K562 (cell line): ENCODE data around the gene ZNF750. TPM values are rescaled to one million over a fixed set of nuclear protein-coding genes. Genes with fewer than 3 reads are reported as not detected.

Source experiments
- ATAC-seq: fragments of 200-7000 bp; cut with Tn5 transposase; 3 replicates; pipeline ENCODE4 v1.9.1; 2020; ENCODE audit warnings: moderate library complexity
- BruUV-seq: library from RNA; stranded (reverse); fragments of 400-500 nt; replicated peaks from 2 replicates; lab custom pipeline; 2021; lab: Mats Ljungman, UMichigan
- CTCF ChIA-PET: fragments of 300-600 bp; formaldehyde crosslinking; extraction: SDS; loops from one replicate; lab custom pipeline; 2021; ENCODE audit warnings: low intra/inter-chr PET ratio; lab: Yijun Ruan, JAX
- POLR2A ChIA-PET: fragments of 300-600, 350-650 bp; sonication (Branson Sonifier 250); formaldehyde crosslinking; extraction: SDS; loops from one replicate; lab custom pipeline; 2021; ENCODE audit warnings: antibody characterized with exemption, inconsistent platforms; lab: Yijun Ruan, JAX
- DNase-seq, 4 experiments: peaks; one replicate each; pipeline versions ENCODE4 v3.0.0 to v3.0.0-alpha.2; 2011 to 2018; ENCODE audit warnings: low spot score in 3 of 4, mixed read lengths in 3 of 4; ENCODE audit errors: extremely low read depth in 1 of 4
- FAIRE-seq: peaks from 2 replicates; lab custom pipeline; 2011; peaks lifted over from hg19 to GRCh38; lab: Jason Lieb, UNC
- H2AFZ ChIP-seq: 2 replicates; pipeline ENCODE4 v1.6.0; 2011; ENCODE audit warnings: low read depth, low read length, control low read depth, inconsistent platforms
- H3K27ac ChIP-seq: fragments of 200-600 bp; 3 replicates; pipeline ENCODE4 v1.8.0; 2011; ENCODE audit warnings: low read depth, mild to moderate bottlenecking, control low read depth, inconsistent platforms, low read length, moderate library complexity, mixed read lengths; ENCODE audit errors: extremely low read depth
- H3K27me3 ChIP-seq, 2 experiments: fragments of 300-600 bp in 1 of 2; 2 replicates in 1 of 2; 3 replicates in 1 of 2; pipeline versions ENCODE4 v1.6.0 to v1.8.0; 2011; ENCODE audit warnings: inconsistent platforms in 2 of 2, low read length in 2 of 2, mild to moderate bottlenecking in 1 of 2, mixed read lengths in 1 of 2, moderate library complexity in 1 of 2; ENCODE audit not compliant: control insufficient read depth in 2 of 2, insufficient read depth in 2 of 2
- H3K36me3 ChIP-seq: fragments of 300-600 bp; 3 replicates; pipeline ENCODE4 v1.8.0; 2011; ENCODE audit warnings: mild to moderate bottlenecking, low read length, inconsistent platforms; ENCODE audit not compliant: control insufficient read depth, insufficient read depth
- H3K4me1 ChIP-seq, 2 experiments: fragments of 200-600 bp in 1 of 2; replicated peaks in 1 of 2; 2 replicates in 1 of 2; 3 replicates in 1 of 2; pipeline versions ENCODE4 v1.5.1 to v1.8.0; 2011; ENCODE audit warnings: inconsistent platforms in 2 of 2, low read length in 2 of 2, mild to moderate bottlenecking in 1 of 2, mixed read lengths in 1 of 2, moderate library complexity in 1 of 2; ENCODE audit not compliant: control insufficient read depth in 2 of 2, insufficient read depth in 2 of 2
- H3K4me2 ChIP-seq: 2 replicates; pipeline ENCODE4 v1.6.1; 2011; ENCODE audit warnings: low read length, control low read depth, inconsistent platforms, mixed read lengths; ENCODE audit not compliant: insufficient read depth
- H3K4me3 ChIP-seq: fragments of 200-600 bp; sonication (generic), shearing (Covaris generic); 2 replicates; pipeline ENCODE4 v1.5.1; 2016; ENCODE audit warnings: control low read depth, inconsistent platforms
- H3K79me2 ChIP-seq: fragments of 200-600 bp; 3 replicates; pipeline ENCODE4 v1.8.0; 2011; ENCODE audit warnings: low read length, inconsistent platforms; ENCODE audit not compliant: control insufficient read depth, insufficient read depth
- H3K9ac ChIP-seq, 2 experiments: 2 replicates each; pipeline versions ENCODE4 v1.6.0 to v1.6.1; 2011; ENCODE audit warnings: low read depth in 2 of 2, low read length in 2 of 2, control low read depth in 1 of 2, inconsistent platforms in 1 of 2, mild to moderate bottlenecking in 1 of 2, mixed read lengths in 1 of 2; ENCODE audit not compliant: insufficient read depth in 1 of 2
- H3K9me1 ChIP-seq: one replicate; pipeline ENCODE4 v1.6.0; 2011; ENCODE audit warnings: inconsistent platforms, mild to moderate bottlenecking, low read length, moderate library complexity; ENCODE audit not compliant: control insufficient read depth, insufficient read depth
- H3K9me3 ChIP-seq: replicated peaks from 2 replicates; pipeline ENCODE4 v1.5.1; 2011; ENCODE audit warnings: low read depth, low read length, inconsistent platforms; ENCODE audit not compliant: control insufficient read depth, insufficient read depth
- H4K20me1 ChIP-seq: replicated peaks from 2 replicates; pipeline ENCODE4 v1.6.1; 2011; ENCODE audit warnings: low read length, inconsistent platforms, mixed read lengths; ENCODE audit not compliant: control insufficient read depth, insufficient read depth
- CBX8 ChIP-seq: fragments of 200-600 bp; sonication (generic); IDR thresholded peaks from 2 replicates; pipeline ENCODE4 v1.6.1; 2012; ENCODE audit warnings: borderline replicate concordance, mixed run types, low read depth, mild to moderate bottlenecking, moderate library complexity, mixed read lengths, low read length, control low read depth, inconsistent platforms; ENCODE audit not compliant: poor library complexity, severe bottlenecking; ENCODE audit errors: extremely low read depth
- CC2D1A ChIP-seq: fragments of 450-650 bp; IDR thresholded peaks from 2 replicates; pipeline ENCODE4 v1.6.1; 2017; ENCODE audit warnings: mild to moderate bottlenecking
- CHD4 ChIP-seq: fragments of 200-600 bp; sonication (generic); IDR thresholded peaks from 3 replicates; pipeline ENCODE4 v1.6.1; 2012; ENCODE audit warnings: low read depth, mild to moderate bottlenecking, mixed read lengths, low read length, inconsistent platforms; ENCODE audit not compliant: insufficient read depth, insufficient replicate concordance, poor library complexity, severe bottlenecking
- FOXA1 ChIP-seq: fragments of 450-650 bp; IDR thresholded peaks from 2 replicates; pipeline ENCODE4 v1.6.1; 2016; ENCODE audit warnings: mild to moderate bottlenecking, borderline replicate concordance
- GTF2A2 ChIP-seq: IDR thresholded peaks from 2 replicates; pipeline ENCODE4 v1.6.1; 2016; ENCODE audit warnings: mild to moderate bottlenecking, missing genetic modification characterization, missing compliant biosample characterization
- IFI16 ChIP-seq: fragments of 250-450 bp; sonication (Bioruptor Pico); IDR thresholded peaks from 2 replicates; pipeline ENCODE4 v2.1.2; 2022; ENCODE audit warnings: mild to moderate bottlenecking, inconsistent platforms
- MAZ ChIP-seq, 2 experiments: fragments of 450-650 bp in 1 of 2; sonication (generic) in 1 of 2; formaldehyde crosslinking; IDR thresholded peaks in 1 of 2; conservative IDR thresholded peaks in 1 of 2; 2 replicates each; pipeline versions ENCODE4 v1.4.0 to v1.5.0; 2020; ENCODE audit warnings: mild to moderate bottlenecking in 1 of 2, missing genetic modification reagents in 1 of 2
- NEUROD1 ChIP-seq: fragments of 150-350 bp; IDR thresholded peaks from 2 replicates; pipeline ENCODE4 v1.6.1; 2014; ENCODE audit warnings: borderline replicate concordance, low read length, low read depth; ENCODE audit not compliant: partially characterized antibody
- ZNF717 ChIP-seq: fragments of 250-450 bp; sonication (Bioruptor Pico); IDR thresholded peaks from 2 replicates; pipeline ENCODE4 v1.5.0; 2021
- WGBS: fragments of 100-300 bp; shearing (Covaris generic); methylation state at CpG from one replicate; pipeline ENCODE4 v1.1.6; 2016; ENCODE audit warnings: low coverage, mixed read lengths; ENCODE audit not compliant: insufficient coverage; ENCODE audit errors: missing lambda C conversion rate; 5-methylcytosine and 5-hydroxymethylcytosine counted together
- in situ Hi-C: fragments of 300-500 bp; cut with MboI; formaldehyde crosslinking; loops from 4 replicates; pipeline ENCODE4 v1.15.0; 2018; ENCODE audit warnings: inconsistent platforms, mixed read lengths
- intact Hi-C: fragments of 100-400 bp; cut with micrococcal nuclease; formaldehyde crosslinking; loops from 2 replicates; pipeline ENCODE4 v1.14.2; 2022
- polyA plus RNA-seq, 8 experiments: library from polyadenylated mRNA; depleted of rRNA in 4 of 8; stranded (reverse) in 5 of 8; unstranded in 3 of 8; fragments of >200 nt; fragmentation: Nextera tagmentation in 2 of 8; fragmentation: Illumina TruSeq in 1 of 8; extraction: Ambion mirVana in 2 of 8; extraction: Trizol in 1 of 8; gene quantifications; 2 replicates each; pipeline versions ENCODE4 v1.2.1 to v1.2.3, GENCODE V29; 2011 to 2014; ENCODE audit warnings: inconsistent platforms in 1 of 8, missing spikeins in 1 of 8
- total RNA-seq, 7 experiments: library from RNA; depleted of rRNA in 6 of 7; stranded (reverse); fragments of >200 nt in 6 of 7; fragmentation: Illumina TruSeq in 2 of 7; extraction: Trizol in 2 of 7; gene quantifications; 2 replicates each; pipeline versions ENCODE4 v1.2.1 to v1.2.3, GENCODE V29; 2011 to 2021; ENCODE audit warnings: low replicate concordance in 1 of 7
- TF ChIP-seq, protein P1 (sequence below): sonication (generic); formaldehyde crosslinking; IDR thresholded peaks from 2 replicates; pipeline ENCODE4 v1.5.0; 2020; ENCODE audit warnings: missing genetic modification reagents
- TF ChIP-seq, protein P2 (sequence below): sonication (generic); formaldehyde crosslinking; IDR thresholded peaks from 2 replicates; pipeline ENCODE4 v1.8.0; 2022; ENCODE audit warnings: missing genetic modification reagents, mild to moderate bottlenecking, moderate library complexity, borderline replicate concordance
- TF ChIP-seq, protein P3 (sequence below): fragments of 250-450 bp; sonication (Bioruptor Pico); IDR thresholded peaks from 2 replicates; pipeline ENCODE4 v1.5.0; 2021
- TF ChIP-seq, protein P4 (sequence below): IDR thresholded peaks from 2 replicates; pipeline ENCODE4 v1.6.1; 2011; ENCODE audit warnings: borderline replicate concordance, low read depth, mild to moderate bottlenecking, moderate library complexity, low read length; ENCODE audit not compliant: insufficient read depth, poor library complexity, severe bottlenecking
- TF ChIP-seq, protein P5 (sequence below), 3 experiments: IDR thresholded peaks in 2 of 3; conservative IDR thresholded peaks in 1 of 3; 2 replicates each; pipeline ENCODE4 v1.5.1; 2011 to 2012; ENCODE audit warnings: low read length in 3 of 3, mild to moderate bottlenecking in 3 of 3, control low read depth in 2 of 3, improper control_type of control experiment in 1 of 3, inconsistent platforms in 1 of 3, low read depth in 1 of 3, mixed read lengths in 1 of 3, moderate library complexity in 1 of 3; ENCODE audit not compliant: insufficient read depth in 2 of 3

Gene ZNF750
- total and polyA plus RNA-seq, 9 of the 15 experiments (the other 6 are each of a cell fraction or from before 2014, with no cell fraction given): not detected

DNA sequence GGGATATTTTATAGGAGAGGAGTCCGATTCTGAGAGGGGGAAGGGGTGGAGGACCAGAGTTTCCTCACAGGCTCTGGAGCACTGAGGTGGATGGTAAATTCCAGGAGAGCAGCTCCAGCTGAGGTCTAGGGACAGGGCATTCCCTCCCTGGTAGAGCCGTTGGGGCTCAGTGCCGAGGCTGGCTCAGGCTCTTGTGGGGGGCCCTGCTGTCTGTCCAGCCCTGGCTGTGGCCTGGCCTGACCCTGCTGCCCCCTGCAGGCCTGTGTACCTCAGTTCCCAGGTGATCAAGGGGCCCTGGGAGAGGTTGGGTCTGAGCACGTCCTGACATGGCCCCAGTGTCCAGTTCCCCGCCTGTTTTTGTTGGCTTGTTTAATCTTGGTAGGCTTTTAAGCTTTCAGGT lies 16.8 kb downstream of the ZNF750 start:
- BruUV-seq: no TSS peak
- H3K27ac ChIP-seq: no peak overlapping the region
- H3K4me1 ChIP-seq: peaks cover 0 to 5% of the 10 kb centered on the region in 2 experiments; a peak in 2 of 5 replicates
- H3K9me3 ChIP-seq: peaks cover 9% of the 10 kb centered on the region
- intact Hi-C loops (no loop called here), in situ Hi-C loops (no loop called here)
- POLR2A ChIA-PET: interaction anchor here (1.3 kb wide), 1 partner anchor 11 kb away, joined by 3 read pairs; no protein-coding TSS in a partner anchor
- no peaks in the 10 kb centered on the region for H3K27me3 ChIP-seq
- 75% methylated on average over 5 of the region's 5 CpGs for WGBS
- FAIRE-seq: no peak
- CTCF ChIA-PET: no interaction called here
- H3K9ac ChIP-seq: 0 out of 4 replicates have a peak overlapping the region, but pooled peaks of 1 of the 2 experiments have one; percentile 37
- peak; percentile 30 to 59 (median 53) for DNase-seq
- ATAC-seq: peak; percentile 94
- no peak overlapping the region for H3K4me2 ChIP-seq
- H3K36me3 ChIP-seq: peaks cover 32% of the 10 kb centered on the region
- no peak overlapping the region for H2AFZ ChIP-seq
- H4K20me1 ChIP-seq: no peaks in the 10 kb centered on the region
- H3K4me3 ChIP-seq: no peak overlapping the region
- H3K79me2 ChIP-seq: no peaks in the 10 kb centered on the region
- H3K9me1 ChIP-seq: no peaks in the 10 kb centered on the region
- TF ChIP-seq IFI16 (CRISPR knock-in tag) (no peak), NEUROD1 (no peak), CHD4 (no peak), CBX8 (no peak), MAZ (CRISPR knock-in tag; conservative IDR thresholded peaks at IDR 0.05 in 1 of 2, IDR thresholded peaks at IDR 0.05 in 1 of 2) (no peak), GTF2A2 (tag) (no peak), CC2D1A (no peak), ZNF717 (no peak), FOXA1 (no peak)
- TF ChIP-seq, protein P1, sequence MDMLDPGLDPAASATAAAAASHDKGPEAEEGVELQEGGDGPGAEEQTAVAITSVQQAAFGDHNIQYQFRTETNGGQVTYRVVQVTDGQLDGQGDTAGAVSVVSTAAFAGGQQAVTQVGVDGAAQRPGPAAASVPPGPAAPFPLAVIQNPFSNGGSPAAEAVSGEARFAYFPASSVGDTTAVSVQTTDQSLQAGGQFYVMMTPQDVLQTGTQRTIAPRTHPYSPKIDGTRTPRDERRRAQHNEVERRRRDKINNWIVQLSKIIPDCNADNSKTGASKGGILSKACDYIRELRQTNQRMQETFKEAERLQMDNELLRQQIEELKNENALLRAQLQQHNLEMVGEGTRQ (CRISPR knock-in tag): no peak
- TF ChIP-seq, protein P2, sequence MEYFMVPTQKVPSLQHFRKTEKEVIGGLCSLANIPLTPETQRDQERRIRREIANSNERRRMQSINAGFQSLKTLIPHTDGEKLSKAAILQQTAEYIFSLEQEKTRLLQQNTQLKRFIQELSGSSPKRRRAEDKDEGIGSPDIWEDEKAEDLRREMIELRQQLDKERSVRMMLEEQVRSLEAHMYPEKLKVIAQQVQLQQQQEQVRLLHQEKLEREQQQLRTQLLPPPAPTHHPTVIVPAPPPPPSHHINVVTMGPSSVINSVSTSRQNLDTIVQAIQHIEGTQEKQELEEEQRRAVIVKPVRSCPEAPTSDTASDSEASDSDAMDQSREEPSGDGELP (CRISPR knock-in tag): peak; percentile 48; the same call in 1 of the 2 replicates
- TF ChIP-seq, protein P3, sequence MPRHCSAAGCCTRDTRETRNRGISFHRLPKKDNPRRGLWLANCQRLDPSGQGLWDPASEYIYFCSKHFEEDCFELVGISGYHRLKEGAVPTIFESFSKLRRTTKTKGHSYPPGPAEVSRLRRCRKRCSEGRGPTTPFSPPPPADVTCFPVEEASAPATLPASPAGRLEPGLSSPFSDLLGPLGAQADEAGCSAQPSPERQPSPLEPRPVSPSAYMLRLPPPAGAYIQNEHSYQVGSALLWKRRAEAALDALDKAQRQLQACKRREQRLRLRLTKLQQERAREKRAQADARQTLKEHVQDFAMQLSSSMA: no peak
- TF ChIP-seq, protein P4, sequence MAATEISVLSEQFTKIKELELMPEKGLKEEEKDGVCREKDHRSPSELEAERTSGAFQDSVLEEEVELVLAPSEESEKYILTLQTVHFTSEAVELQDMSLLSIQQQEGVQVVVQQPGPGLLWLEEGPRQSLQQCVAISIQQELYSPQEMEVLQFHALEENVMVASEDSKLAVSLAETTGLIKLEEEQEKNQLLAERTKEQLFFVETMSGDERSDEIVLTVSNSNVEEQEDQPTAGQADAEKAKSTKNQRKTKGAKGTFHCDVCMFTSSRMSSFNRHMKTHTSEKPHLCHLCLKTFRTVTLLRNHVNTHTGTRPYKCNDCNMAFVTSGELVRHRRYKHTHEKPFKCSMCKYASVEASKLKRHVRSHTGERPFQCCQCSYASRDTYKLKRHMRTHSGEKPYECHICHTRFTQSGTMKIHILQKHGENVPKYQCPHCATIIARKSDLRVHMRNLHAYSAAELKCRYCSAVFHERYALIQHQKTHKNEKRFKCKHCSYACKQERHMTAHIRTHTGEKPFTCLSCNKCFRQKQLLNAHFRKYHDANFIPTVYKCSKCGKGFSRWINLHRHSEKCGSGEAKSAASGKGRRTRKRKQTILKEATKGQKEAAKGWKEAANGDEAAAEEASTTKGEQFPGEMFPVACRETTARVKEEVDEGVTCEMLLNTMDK: peak; percentile 71
- TF ChIP-seq, protein P5, sequence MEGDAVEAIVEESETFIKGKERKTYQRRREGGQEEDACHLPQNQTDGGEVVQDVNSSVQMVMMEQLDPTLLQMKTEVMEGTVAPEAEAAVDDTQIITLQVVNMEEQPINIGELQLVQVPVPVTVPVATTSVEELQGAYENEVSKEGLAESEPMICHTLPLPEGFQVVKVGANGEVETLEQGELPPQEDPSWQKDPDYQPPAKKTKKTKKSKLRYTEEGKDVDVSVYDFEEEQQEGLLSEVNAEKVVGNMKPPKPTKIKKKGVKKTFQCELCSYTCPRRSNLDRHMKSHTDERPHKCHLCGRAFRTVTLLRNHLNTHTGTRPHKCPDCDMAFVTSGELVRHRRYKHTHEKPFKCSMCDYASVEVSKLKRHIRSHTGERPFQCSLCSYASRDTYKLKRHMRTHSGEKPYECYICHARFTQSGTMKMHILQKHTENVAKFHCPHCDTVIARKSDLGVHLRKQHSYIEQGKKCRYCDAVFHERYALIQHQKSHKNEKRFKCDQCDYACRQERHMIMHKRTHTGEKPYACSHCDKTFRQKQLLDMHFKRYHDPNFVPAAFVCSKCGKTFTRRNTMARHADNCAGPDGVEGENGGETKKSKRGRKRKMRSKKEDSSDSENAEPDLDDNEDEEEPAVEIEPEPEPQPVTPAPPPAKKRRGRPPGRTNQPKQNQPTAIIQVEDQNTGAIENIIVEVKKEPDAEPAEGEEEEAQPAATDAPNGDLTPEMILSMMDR (IDR thresholded peaks at IDR 0.05 in 2 of 3, conservative IDR thresholded peaks at IDR 0.05 in 1 of 3; ENCODE audit: insufficient read depth in 2 of 3, low read depth in 1 of 3, low read length in 3 of 3): peak; percentile 43 to 55 (median 47)
